Gastroesophageal sphincter (tissue), 4 donors: ENCODE data around the gene HSPA12A. TPM values are rescaled to one million over a fixed set of nuclear protein-coding genes. Genes with fewer than 3 reads are reported as not detected.

Experiments
- ATAC-seq: fragments of 150-250 bp; one replicate; pipeline ENCODE4 v1.9.1; 2016; ENCODE audit warnings: mild to moderate bottlenecking, moderate library complexity
- H3K27ac ChIP-seq, 4 donors: fragments of 200-600 bp; sonication (generic) in 3 of 4; 1 replicate in 3 of 4; 2 replicates in 1 of 4; pipeline ENCODE4 v1.5.1; 2016 to 2019
- H3K27me3 ChIP-seq: fragments of 200-600 bp; sonication (generic); one replicate; pipeline ENCODE4 v1.5.1; 2019
- H3K36me3 ChIP-seq, 2 donors: fragments of 200-600 bp; sonication (generic); one replicate each; pipeline ENCODE4 v1.5.1; 2019; ENCODE audit warnings: control low read depth in 1 of 2
- H3K4me1 ChIP-seq, 3 donors: fragments of 200-600 bp; sonication (generic); 1 replicate in 2 of 3; 2 replicates in 1 of 3; pipeline ENCODE4 v1.5.1; 2016 to 2019; ENCODE audit warnings: control low read depth in 2 of 3
- H3K4me3 ChIP-seq, 2 donors: fragments of 200-600 bp; sonication (generic); one replicate each; pipeline ENCODE4 v1.5.1; 2019; ENCODE audit warnings: mild to moderate bottlenecking in 1 of 2, moderate library complexity in 1 of 2
- H3K9me3 ChIP-seq, 3 donors: fragments of 200-600 bp; sonication (generic); one replicate each; pipeline ENCODE4 v1.5.1; 2017 to 2019; ENCODE audit warnings: control low read depth in 2 of 3
- CTCF ChIP-seq, 4 experiments: fragments of 200-600 bp in 2 of 4; fragments of 450-650 bp in 2 of 4; sonication (generic) in 1 of 4; IDR thresholded peaks; one replicate each; pipeline ENCODE4 v1.5.1; 2017 to 2019; ENCODE audit warnings: antibody characterized with exemption in 4 of 4, mild to moderate bottlenecking in 2 of 4, moderate library complexity in 2 of 4
- EP300 ChIP-seq: sonication (generic); formaldehyde crosslinking; IDR thresholded peaks from one replicate; pipeline ENCODE4 v1.6.1; 2017; ENCODE audit warnings: antibody characterized with exemption, mild to moderate bottlenecking
- POLR2A ChIP-seq, 2 donors: fragments of 450-650 bp; IDR thresholded peaks; one replicate each; pipeline ENCODE4 v1.6.1; 2017; ENCODE audit warnings: antibody characterized with exemption in 2 of 2, mild to moderate bottlenecking in 2 of 2, moderate library complexity in 1 of 2
- POLR2AphosphoS5 ChIP-seq: sonication (generic); formaldehyde crosslinking; IDR thresholded peaks from one replicate; pipeline ENCODE4 v1.6.1; 2017; ENCODE audit warnings: antibody characterized with exemption
- WGBS, 2 donors: methylation state at CpG; one replicate each; pipeline ENCODE4 v1.1.5; 2018; ENCODE audit warnings: low coverage in 1 of 2; 5-methylcytosine and 5-hydroxymethylcytosine counted together
- total RNA-seq, 4 donors: library from RNA; depleted of rRNA; stranded (reverse); fragments of >200 nt; gene quantifications; one replicate each; pipeline ENCODE4 v1.1.0, GENCODE V29; 2016

The HSPA12A gene
- total RNA-seq, 4 donors from 2014 or later: 12.3 to 26.3 (median 20.6) TPM

GRCh38 chr10:116744885-116745284 is 2.5 kb upstream of the HSPA12A start:
- Histone ChIP-seq H3K4me1 (peaks cover 0 to 44% (median 10%) of the 10 kb centered on the region in 3 donors), H3K36me3 (no peaks in the 10 kb centered on the region), H3K4me3 (no peak overlapping the region), H3K27me3 (no peaks in the 10 kb centered on the region), H3K9me3 (no peaks in the 10 kb centered on the region), H3K27ac (no peak overlapping the region)
- TF ChIP-seq POLR2A (IDR thresholded peaks at IDR 0.05): no peak
- TF ChIP-seq CTCF (IDR thresholded peaks at IDR 0.05): no peak
- no peak for TF ChIP-seq POLR2AphosphoS5
- TF ChIP-seq EP300: no peak
- WGBS, 2 donors: 100% methylated on average over 2 of the region's 6 CpGs; no CpG with 5 or more reads in 1 of the 2 donors
- ATAC-seq: no peak

GRCh38 chr10:116744163-116744753 is 1.9 kb upstream of the HSPA12A start:
- TF ChIP-seq POLR2A (IDR thresholded peaks at IDR 0.05) (no peak), CTCF (IDR thresholded peaks at IDR 0.05) (no peak), POLR2AphosphoS5 (no peak), EP300 (no peak)
- H3K27me3 ChIP-seq: no peaks in the 10 kb centered on the region
- ATAC-seq: no peak
- H3K4me1 ChIP-seq: peaks cover 0 to 45% (median 10%) of the 10 kb centered on the region in 3 donors
- H3K36me3 ChIP-seq: no peaks in the 10 kb centered on the region
- WGBS, 2 donors: 97% methylated on average over 4 of the region's 12 CpGs; no CpG with 5 or more reads in 1 of the 2 donors
- no peak overlapping the region for H3K27ac ChIP-seq
- no peaks in the 10 kb centered on the region for H3K9me3 ChIP-seq
- no peak overlapping the region for H3K4me3 ChIP-seq

- Histone ChIP-seq H3K9me3 (no peaks in the 10 kb centered on the region), H3K27me3 (no peaks in the 10 kb centered on the region), H3K4me1 (peaks cover 0 to 45% (median 10%) of the 10 kb centered on the region in 3 donors), H3K4me3 (peak overlapping the region; percentile 79 to 98), H3K27ac (peak overlapping the region; percentile 59 to 98 (median 94)), H3K36me3 (no peaks in the 10 kb centered on the region)
- 62 to 74% methylated on average over 7 to 16 of the region's 24 CpGs for WGBS, 2 donors
- no peak for ATAC-seq
- TF ChIP-seq POLR2AphosphoS5 (peak; percentile 10), CTCF (IDR thresholded peaks at IDR 0.05) (no peak)
Measured at GRCh38 chr10:116743266-116744064, 1.1 kb upstream of the HSPA12A start.

- peak; percentile 17 for ATAC-seq
- no CpG with 5 or more reads among the region's 93 CpGs for WGBS, 2 donors
Measured at GRCh38 chr10:116741391-116742351, 695 bp downstream of the HSPA12A start.

More at GRCh38 chr10:116741391-116742351, 695 bp downstream of the HSPA12A start:
- Histone ChIP-seq H3K27ac (peak overlapping the region; percentile 62 to 98 (median 94)), H3K4me3 (peak overlapping the region; percentile 79 to 98), H3K36me3 (no peaks in the 10 kb centered on the region), H3K27me3 (no peaks in the 10 kb centered on the region), H3K9me3 (no peaks in the 10 kb centered on the region), H3K4me1 (peaks cover 0 to 33% (median 10%) of the 10 kb centered on the region in 3 donors)
- TF ChIP-seq EP300: no peak
- TF ChIP-seq CTCF (IDR thresholded peaks at IDR 0.05): peak in 1 of 4 experiments; percentile 40
- TF ChIP-seq POLR2AphosphoS5: no peak
- TF ChIP-seq POLR2A (IDR thresholded peaks at IDR 0.05): no peak
